ENCODE results near the gene DTNB.

The DTNB gene

GRCh38 chr2:25380023-25380422, 293.4 kb downstream of the DTNB start:
- no peak for DNase-seq

- no peak for DNase-seq
Observed at GRCh38 chr2:25379535-25379934, 293.8 kb downstream of the DTNB start.

GRCh38 chr2:25378731-25379490, 294.5 kb downstream of the DTNB start:
- DNase-seq: peak; percentile 59

- DNase-seq: no peak
Observed at GRCh38 chr2:25377822-25378421, 295.5 kb downstream of the DTNB start.

- DNase-seq: peak; percentile 97
Observed at GRCh38 chr2:25376750-25377621, 296.4 kb downstream of the DTNB start.

- no peak for DNase-seq
Observed at GRCh38 chr2:25375989-25376545, 297.3 kb downstream of the DTNB start.

GRCh38 chr2:25375371-25375988, 297.9 kb downstream of the DTNB start:
- peak; percentile 58 for DNase-seq

- peak; percentile 50 for DNase-seq
Observed at GRCh38 chr2:25374827-25375226, 298.6 kb downstream of the DTNB start.

- DNase-seq: no peak
Observed at GRCh38 chr2:25374411-25374810, 299.0 kb downstream of the DTNB start.

GRCh38 chr2:25373269-25373981, 300.0 kb downstream of the DTNB start:
- DNase-seq: peak; percentile 55

GRCh38 chr2:25372405-25373268, 300.7 kb downstream of the DTNB start:
- DNase-seq: peak; percentile 55

- DNase-seq: peak; percentile 55
Observed at GRCh38 chr2:25371253-25372241, 301.8 kb downstream of the DTNB start.

GRCh38 chr2:25369876-25370275, 303.5 kb downstream of the DTNB start:
- no peak for DNase-seq

- DNase-seq: no peak
Observed at GRCh38 chr2:25369439-25369838, 303.9 kb downstream of the DTNB start.

GRCh38 chr2:25368660-25369059, 304.7 kb downstream of the DTNB start:
- no peak for DNase-seq

GRCh38 chr2:25367296-25367695, 306.1 kb downstream of the DTNB start:
- no peak for DNase-seq

- no peak for DNase-seq
Observed at GRCh38 chr2:25366629-25367028, 306.7 kb downstream of the DTNB start.

GRCh38 chr2:25365241-25365640, 308.1 kb downstream of the DTNB start:
- no peak for DNase-seq

GRCh38 chr2:25363733-25364132, 309.6 kb downstream of the DTNB start:
- no peak for DNase-seq
